GM19372 (cell line): ENCODE data around the gene CENPM.

Source experiments
- ATAC-seq: cut with Tn5 transposase; IDR thresholded peaks from one replicate; pipeline ENCODE4 v1.9.1; 2021; ENCODE audit warnings: mild to moderate bottlenecking, low read depth, moderate library complexity; ENCODE audit not compliant: unreplicated experiment

The CENPM gene

DNA sequence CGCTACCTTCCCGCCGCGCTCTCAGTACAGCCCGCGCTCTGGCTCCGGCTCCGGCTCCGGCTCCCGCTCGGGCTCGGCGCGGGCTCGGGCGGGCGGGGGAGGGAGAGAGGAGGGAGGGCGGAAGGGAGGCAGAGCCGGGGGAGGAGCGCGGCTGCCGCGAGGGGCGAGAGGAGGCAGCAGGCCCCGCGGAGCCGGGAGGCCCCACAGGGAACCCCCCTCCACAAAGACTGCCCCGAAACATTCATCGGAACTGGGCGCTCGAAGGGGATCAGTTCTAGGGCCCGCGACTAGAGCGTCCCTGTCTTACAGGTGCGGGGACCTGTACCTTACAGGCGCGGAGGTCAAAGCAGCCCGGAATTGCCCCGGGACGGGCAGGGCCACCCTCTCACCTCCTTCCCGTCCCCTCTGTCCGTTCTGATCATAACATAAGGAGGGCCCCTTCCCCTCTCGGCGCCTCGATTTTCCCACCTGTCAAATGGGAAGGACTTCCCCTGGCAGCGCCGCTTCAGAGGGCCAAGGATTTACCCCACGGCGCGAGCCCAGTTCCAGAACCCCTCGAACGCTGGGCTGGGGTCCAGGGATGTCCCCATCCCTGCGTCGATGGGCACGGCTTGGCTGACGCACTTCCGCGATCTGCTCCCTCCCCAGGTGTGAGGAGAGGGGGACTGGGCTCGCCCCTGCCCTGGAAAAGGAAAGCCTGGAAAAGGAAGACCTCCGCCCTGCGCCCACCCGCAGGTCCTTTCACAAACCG lies 31.7 kb downstream of the CENPM start, which contains the start of gene SHISA8:
Gene SHISA8 (minus strand): TSS at position 40 of the 751 bp plus-strand sequence. CDS start 407 bp downstream, outside the sequence.
- no peak for ATAC-seq

DNA sequence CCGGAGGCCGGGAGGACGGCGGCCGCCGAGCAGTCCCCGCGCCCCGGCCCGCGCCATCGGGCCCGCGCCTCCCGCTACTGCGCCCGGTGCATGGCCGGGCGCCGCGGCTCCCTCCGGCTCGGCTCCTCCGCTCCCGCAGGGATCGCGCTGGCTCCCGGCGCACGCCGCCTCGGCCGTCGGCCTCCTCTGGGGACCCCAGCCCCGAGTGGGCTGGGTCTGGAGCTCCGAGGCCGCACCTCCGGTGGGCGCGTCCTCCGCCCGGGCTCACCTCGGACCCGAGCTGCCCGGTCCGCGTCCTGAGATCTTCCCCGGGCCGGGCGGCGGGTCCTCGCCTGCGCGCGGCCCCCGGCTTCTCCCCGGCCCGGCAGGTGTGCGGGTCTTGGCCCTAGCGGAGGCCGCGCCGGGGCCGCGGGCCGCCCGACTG lies 32.3 kb downstream of the CENPM start:
- no peak for ATAC-seq

DNA sequence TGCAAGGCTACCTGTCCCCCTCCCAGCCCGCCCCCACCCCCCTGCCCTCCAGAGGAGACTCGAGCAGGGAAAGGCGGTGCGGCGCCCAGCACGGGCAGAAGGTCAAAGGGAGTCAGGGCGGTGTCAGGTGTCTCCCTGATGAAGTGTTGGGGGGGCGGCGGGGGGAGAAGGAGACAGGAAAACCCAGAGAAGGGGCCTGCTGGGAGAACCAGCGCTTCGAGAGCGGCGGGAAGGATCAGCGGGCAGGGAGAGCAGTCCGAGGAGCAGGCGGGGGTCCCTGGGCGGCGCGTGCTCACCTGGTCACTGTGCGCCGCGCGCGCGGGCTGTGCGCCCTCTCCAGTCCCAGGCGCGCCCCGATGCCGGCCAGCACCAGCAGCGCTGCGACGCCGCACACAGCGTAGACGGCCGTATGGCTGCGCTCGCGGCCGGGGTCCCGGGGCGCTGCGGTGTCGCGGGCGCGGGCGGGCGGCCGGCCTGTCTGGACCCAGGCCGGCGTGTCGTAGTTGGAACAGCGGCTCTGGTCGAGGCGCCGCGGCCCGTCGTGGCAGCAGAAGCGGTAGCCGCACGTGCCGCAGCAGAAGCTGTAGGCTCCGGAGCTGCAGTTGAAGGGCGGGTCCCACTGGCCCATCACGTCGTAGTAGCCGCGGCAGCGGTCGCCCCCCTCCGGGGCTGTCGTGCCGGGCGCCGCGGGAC lies 33.0 kb downstream of the CENPM start:
- no peak for ATAC-seq

DNA sequence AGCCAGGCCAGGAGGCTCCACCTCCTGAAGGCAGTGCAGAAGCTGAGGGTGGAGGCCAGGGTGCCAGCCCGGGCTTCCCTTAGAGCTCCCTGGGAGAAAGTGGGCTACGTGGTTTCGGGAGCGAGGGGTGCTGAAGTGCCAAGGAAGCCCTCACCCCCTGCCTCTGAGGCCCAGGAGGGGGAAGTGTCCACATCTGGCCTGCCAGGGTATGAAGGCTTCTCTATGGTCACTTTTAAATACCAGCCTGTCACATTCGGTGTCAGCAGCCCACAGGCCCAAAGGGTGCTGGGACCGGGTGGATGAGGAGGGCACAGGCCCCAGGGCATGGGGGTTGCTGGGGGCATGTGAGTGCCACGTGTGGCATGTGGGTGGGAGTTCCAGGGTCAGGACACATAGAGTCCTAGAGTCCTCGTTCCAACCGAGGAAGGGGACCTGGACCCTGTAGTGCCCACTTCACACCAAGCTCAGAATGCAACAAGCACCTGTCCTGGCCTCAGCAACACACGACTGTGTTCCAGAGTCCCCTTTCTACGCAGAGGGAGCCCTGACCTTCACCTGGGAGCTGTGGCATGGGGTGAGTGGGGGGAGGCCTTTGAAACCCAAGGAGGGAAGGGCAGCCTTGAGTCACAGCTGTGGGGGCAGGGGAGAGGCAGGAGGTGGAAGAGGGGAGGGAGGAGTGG lies 33.8 kb downstream of the CENPM start:
- no peak for ATAC-seq

DNA sequence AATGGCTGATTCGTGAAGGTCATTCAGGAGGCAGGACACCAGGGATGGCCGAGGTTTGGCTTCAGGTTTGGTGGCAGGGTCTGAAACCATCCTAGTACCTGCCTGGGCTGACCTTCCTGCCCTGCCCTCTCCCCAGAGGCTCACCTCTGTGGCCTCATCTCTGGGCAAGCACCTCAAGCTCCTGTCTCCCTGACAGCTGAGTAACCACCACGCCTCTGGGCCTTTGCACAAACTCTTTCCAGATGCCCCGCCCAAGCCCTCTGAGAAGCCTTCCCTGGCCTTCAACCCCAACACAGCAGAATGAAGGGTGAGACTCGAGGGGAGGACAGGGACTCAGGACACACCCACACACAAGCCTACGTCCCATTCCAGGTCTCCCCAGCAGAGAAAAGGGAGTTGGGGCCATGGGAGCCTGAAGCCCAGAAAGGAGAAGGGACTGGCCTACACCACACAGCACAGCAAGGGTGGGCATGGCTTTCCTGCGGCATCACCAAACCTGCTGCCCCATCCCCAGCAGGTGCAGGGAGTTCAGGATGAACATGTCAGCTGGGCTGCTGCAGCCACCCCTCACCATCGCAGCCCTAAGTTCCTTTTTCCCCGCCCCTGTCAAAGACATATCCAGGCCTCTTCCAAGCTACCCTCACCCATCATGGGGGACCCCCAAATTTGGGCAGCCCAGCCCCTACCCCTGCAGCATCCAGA lies 34.5 kb downstream of the CENPM start:
- ATAC-seq: no peak

DNA sequence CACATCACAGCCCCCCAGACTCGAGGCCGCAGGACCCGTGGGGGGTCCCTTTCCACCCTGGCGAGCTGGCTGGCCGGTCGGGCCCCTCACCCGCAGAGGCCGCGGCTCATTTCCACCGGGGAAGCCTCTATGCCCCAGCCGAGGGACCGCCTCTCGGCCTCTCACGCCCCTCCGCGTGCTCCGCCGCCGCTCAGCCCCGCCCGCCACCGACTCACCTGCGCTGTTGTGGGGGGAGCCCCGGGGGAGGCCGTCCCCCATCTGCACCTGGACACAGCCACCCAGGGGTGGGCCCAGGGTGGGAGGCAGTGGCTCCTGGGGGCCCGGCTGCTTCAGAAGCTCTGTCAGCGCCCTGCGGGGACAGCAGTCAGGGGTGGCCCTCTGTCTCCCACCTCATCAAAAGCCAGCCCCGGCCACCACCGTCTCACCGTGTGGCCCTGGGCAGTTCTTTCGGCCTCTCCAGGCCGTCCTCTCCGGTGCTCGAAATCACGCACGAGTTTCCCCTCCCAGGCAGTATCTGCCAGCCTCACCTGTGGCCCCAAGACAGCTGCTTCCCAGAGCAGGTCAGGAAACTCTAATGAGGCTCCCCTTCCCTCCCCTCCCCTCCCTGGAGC lies 35.8 kb downstream of the CENPM start:
- ATAC-seq: no peak

DNA sequence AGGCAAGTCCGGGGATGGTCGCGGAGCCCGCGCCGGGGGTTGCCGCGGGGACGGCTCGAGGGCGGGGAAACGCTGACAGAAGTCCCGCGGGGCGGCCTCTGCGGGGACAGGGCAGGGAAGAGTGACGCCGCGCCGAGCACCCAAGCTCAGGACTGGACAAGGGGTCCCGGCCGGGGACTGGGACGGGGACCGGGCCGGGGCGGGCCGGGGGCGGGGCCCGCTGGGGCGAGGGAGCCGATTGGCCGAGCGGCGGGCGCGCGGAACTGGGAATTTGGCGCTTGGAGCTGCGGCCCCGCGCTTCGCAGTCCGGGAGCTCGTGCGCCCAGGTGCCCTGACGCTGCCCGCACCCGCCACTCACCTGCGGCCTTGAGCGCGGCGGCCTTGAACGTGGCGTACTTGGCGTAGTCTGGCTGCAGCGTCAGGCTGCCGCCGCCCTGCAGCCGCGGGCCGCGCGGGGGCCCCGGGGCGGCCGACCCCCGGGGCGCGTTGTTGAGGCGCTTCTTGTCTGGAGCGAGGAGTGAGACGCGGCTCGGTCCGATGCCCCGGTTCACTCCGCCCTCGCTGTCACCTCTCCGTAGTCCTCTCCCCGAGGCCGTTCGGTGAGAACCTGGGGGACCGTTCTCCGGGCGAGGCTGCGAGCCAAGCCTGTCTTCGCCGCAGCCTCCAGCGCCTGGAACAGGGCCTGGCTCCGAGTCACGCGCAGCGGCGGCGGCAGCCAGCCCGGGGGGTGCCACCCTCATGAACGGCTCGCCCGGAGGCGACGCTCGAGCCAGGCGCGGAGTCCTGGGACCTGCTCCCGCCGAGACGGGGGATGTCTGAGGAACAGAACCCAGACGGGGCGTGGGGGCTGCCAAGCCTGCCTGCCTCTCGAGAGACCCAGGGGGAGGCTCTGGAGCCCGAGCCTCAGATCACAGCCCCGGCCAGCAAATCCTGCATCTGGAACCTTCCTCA lies 36.6 kb downstream of the CENPM start:
- ATAC-seq: no peak

DNA sequence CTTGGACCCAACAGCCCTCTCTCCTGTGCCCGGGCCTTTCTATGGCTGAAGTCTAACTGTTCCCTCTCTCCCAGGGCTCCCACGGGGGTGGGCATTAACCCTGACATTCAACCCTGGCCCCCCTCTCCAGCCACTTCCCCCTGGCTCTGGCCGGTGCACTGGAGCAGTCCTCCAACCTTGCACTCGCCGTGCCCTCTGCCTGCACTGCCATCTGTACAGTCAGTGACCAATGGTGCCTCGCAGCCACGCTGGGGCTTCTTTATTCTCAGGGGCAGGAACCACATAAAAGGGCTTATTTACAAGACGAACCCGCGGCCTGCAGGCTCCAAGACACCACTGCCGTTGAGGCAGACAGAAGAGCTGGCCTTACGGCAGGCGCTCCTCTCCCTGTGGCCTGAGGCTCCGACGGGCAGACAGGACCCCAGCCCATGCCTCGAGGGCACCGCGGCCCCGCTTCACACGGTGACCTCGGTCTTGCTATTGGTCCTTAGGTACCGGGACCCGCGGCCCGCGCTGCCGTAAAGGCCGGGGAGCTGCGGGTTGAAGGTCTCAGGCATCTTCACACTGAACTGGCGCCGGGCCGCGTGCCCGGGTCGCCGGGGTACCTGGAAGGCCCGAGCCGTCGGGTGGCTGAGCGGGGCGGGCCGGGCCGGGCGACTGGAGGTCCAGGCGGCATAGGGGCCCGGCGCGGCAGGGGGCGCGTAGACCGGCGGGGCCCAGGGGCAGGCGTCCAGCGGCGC lies 37.5 kb downstream of the CENPM start:
- no peak for ATAC-seq

DNA sequence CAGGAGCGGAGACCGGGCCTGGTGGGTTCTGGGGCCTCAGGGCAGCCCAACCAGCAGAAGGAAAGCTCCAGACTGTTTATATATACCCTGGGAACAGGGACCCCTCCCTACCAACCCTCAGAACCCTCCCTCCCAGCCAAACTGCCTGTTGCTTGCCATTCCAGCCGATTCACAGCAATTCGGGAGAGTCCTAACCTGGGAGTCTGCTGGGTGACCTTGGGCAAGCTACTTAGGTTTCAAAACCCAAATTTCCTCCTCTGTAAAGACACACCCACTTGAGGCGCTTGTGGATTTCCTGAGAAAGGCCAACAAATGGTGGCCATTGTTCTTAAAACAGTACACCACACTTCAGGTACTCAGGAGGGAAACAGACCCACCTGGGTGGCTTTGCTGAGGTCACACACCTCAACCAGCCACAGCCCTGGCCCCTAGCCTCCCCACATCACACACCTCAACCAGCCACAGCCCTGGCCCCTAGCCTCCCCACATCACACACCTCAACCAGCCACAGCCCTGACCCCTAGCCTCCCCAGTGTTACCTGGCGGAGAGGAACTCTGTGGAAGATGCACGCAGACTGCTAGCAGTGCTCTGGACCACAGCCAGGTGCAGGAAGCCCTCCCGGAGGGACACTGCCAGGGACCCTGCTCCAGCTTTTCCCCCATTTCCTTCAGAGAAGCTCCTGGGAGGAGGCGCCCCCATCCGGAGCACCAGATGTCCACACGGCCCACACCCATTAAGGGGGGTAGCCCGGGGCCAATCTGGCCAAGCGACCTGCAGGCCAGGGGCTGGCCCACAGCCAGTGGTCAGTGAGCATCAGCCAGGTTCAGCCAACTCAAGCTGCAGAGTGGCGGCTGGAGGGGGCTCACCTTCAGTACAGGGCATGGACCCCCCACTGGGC lies 38.3 kb downstream of the CENPM start:
- no peak for ATAC-seq

DNA sequence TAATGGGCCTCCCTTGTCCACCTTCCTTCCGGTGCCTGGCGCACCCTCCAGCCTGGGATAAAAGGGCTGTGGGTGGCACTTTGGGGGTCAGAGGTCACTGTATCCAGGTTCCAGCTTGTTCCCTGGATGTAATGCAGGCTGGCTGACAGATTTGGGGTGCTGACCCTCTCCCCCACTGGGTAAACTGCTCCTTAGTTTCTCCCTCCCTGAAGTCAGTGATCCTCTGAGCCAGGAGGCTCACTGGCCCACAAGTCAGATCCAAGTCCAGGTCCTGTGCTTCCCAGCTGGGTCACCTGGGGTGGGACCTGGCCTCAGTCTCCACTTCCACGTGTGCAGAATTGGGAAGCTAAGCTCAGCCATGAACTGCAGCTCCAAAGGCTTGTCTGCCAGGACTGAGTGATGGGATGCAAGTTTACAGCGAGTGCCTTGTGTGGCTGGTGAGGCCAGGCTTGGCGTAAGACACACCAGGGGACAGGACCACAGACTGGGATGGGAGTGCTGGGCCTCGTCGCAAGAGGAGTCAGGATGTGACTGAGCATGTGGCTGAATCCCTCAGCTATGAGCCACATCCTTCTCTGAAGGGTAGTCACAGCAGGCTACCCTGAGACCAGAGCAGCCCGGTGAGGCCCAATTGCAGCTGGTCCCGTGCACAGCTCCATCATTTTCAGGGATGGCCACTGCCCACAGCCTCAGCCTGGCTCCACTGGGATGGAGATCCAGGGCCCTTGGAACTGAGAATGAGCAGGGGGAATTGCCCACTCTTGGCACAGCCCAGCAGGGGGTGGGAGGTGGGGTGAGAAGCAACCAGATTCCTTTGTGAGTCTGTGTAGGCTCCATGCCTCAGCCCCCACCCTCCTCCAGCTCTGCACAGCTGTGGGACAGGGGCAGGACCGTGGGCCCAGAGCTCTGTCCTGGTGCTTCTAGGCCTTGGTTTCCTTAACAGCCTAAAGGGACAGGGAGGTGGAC lies 39.2 kb downstream of the CENPM start:
- no peak for ATAC-seq

DNA sequence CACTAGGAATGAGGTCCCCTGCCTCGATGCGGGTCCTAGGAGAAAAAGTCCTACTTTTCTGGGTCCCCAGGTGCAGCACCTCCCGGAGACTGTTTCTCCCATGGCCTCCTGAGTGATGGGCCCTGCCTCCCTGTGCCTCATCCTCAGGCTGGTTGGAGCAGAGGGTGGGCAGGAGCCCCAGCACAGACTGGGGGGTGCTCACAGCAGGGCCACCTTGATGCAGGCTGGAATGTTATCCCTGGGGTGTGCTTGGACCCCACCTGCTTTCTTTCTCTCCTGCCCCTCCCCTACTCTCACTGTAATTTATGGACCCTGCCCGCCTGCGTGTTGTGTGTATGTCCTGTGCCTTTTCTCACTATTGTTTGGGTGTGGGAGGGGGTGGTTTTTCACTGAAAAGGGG lies 40.1 kb downstream of the CENPM start:
- ATAC-seq: no peak

DNA sequence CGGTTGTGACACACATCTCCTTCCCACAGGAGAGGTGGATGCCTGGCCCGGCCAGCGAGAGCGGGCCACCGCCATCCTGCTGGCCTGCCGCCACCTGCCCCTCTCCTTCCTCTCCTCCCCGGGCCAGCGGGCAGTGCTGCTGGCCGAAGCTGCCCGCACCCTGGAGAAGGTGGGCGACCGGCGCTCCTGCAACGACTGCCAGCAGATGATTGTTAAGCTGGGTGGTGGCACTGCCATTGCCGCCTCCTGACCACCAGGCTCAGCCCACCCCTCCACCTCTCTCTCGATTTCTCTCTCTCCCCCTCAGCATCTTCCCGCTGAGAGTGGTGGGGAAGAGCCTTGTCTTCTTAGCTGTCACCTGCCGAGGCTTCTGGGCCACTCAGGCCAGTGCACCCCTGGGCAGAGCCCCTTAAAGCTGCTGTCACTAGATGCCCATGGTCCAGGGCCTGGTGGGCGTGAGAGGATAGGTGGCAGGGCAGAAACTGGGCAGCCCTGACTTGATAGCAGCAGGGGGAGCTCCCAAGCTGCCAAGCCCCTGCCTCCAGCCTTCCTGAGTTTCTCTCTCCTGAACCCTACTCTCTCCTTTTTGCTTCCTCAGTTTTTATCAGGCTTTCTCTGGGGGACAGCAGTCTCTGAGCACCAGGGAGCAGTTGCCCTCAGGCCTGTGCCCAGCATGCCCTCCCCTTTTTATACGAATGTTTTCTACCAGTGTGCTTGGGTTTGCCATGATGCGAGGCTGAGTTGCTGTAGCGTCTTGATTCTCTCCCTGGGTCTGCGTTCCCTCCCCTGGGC lies 41.3 kb downstream of the CENPM start:
- ATAC-seq: no peak

DNA sequence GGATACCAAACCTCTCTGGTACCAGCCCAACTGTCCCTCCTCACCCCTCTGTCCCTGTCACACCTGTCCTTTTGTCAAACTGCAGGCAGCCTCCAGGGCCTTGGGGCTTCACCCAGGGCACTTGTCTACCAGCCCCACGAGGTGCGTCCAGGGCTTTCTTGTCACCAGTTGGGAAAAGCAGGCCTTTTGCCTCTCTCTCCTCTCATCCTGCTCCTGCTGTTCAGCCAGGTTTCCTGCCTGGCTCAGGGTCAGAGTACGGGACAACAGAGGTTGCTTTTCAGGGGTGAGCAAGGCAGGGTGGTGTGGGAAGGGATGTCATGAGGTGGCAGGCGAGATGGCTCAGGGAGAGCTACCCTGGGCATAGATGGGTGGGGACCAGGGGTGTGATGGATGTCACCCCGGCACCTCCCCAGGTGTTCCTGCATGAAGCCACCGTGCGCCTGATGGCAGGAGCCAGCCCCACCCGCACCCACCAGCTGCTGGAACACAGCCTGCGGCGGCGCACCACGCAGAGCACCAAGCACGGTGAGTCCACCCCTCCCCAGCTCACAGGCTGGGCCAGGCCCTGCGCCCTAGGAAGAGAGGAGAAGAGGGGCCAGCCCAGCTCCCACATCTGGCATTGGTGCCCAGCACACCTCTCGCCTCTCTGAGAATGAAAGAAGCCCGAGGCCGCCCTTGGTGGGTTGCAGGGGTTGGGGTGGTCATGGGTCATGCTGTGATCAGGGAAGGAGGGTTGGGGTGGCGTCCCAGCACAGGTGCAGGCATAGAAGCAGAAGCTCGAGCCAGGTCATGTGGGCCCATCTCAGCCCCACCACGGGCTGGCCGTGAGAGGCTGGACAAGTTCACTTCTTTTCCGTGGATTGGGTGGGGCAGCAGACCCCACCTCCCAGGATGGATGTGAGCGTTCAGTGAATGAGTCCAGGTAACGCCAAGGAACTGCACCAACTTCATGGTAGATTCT lies 42.2 kb downstream of the CENPM start:
- ATAC-seq: no peak

DNA sequence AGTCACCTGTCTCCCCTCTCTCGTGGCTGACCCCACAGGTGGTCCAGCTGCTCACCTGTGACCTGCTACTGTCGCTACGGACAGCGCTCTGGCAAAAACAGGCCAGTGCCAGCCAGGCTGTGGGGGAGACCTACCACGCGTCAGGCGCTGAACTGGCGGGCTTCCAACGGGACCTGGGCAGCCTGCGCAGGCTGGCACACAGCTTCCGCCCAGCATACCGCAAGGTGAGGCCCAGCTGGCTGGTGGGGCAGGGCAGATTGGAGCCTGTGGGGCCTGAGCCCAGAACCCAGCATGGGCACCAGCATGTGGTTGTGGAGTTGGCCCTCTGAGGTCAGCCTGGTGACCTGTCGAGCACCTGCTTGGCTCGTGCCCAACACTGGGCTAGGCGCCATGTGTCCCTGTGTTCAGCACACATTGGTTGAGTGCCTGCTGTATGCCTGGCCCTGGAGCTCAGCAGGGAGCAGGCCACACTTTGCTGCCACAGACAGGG lies 44.0 kb downstream of the CENPM start:
- ATAC-seq: no peak
